Uterus (tissue), 2 donors: Measurements from ENCODE around the gene OPTN.

Experiments
- CTCF ChIP-seq, 4 experiments: fragments of 200-600 bp in 2 of 4; fragments of 450-650 bp in 2 of 4; sonication (generic) in 2 of 4; IDR thresholded peaks; one replicate each; pipeline ENCODE4 v1.5.1; 2016 to 2019; ENCODE audit warnings: antibody characterized with exemption in 4 of 4, mild to moderate bottlenecking in 2 of 4, moderate library complexity in 1 of 4
- POLR2A ChIP-seq, 2 donors: fragments of 450-650 bp; IDR thresholded peaks; one replicate each; pipeline ENCODE4 v1.6.1; 2016; ENCODE audit warnings: antibody characterized with exemption in 2 of 2, mild to moderate bottlenecking in 1 of 2, moderate library complexity in 1 of 2

GRCh38 chr10:13110908-13111307, 10.9 kb downstream of the OPTN start:
- TF ChIP-seq CTCF (IDR thresholded peaks at IDR 0.05), result no peak
- TF ChIP-seq POLR2A (IDR thresholded peaks at IDR 0.05), result no peak
